Heart left ventricle (tissue), 13 donors: Measurements from ENCODE around the gene PCDHB5.
"Not testable (repeated sequence)": the region's sequence is repeated elsewhere in the genome, so short reads cannot be mapped to it uniquely, and the experiment has no call there.

Source experiments
- CTCF ChIP-seq, 12 donors: fragments of 200-600 bp; sonication (generic) in 4 of 12; IDR thresholded peaks; one replicate each; pipeline versions ENCODE4 v1.5.0 to v1.8.0; 2018 to 2022; ENCODE audit warnings: antibody characterized with exemption in 12 of 12, mild to moderate bottlenecking in 5 of 12
- POLR2A ChIP-seq, 2 donors: fragments of 450-650 bp; IDR thresholded peaks; one replicate each; pipeline ENCODE4 v1.6.1; 2017; ENCODE audit warnings: antibody characterized with exemption in 2 of 2, mild to moderate bottlenecking in 2 of 2, moderate library complexity in 2 of 2
- donor health status: ischemic (EF 13 %, LVEDD 7.1; RV severe dilation, severe dysfunction).
- donor health status: DM: no; HTN: yes; CAD: no.
- donor health status: DM: no; HTN: no; CAD: no.
- donor health status: ischemic (EF 25% LVEDD 6.9; RV normal size, moderate dysfunction).
- donor health status: ischemic (EF 25% LVEDD 5.7; RV mildly dilated, moderate dysfunction).
- donor health status: ischemic (EF 35%, LVEDD 5.7; RV mildly dilated, moderate dysfunction).
- donor health status: nonischemic (EF 11% LVEDD 7.7; RV severe dilation, severe dysfunction).
- donor health status: DM: yes; HTN: yes; CAD: no.
- donor health status: PGD.
- donor health status: ischemic (EF 29% LVEDD 5.4; RV normal size, mild dysfunction).
- donor health status: nonischemic (EF 23%, LVEDD 6.1; RV moderate dilation, normal function).

GRCh38 chr5:141157356-141157755 is 22.4 kb downstream of the PCDHB5 start:
- TF ChIP-seq CTCF, POLR2A (IDR thresholded peaks at IDR 0.05): not testable (repeated sequence)
